ENCODE results near the gene NDC1.

DNA sequence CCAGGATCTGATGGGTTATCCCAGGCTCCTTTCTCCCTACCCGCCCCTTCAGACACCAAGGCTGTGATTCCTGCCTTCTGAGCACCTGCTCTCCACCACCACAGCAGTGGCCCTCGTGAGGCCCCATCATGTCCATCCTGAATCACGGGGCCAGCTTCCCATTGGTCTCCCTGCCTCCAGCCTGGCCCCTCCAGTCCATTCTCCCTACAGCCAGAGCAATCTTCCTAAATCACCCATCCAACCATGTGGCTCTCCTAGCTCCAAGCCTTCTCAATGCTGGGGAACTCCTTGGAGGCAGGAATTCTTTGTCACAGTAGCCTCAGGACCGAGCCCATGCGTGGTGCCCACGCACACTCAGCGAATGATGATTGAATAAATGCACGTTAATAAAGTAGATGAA, 90.3 kb downstream of the NDC1 start:
- TF ChIP-seq, protein P1, sequence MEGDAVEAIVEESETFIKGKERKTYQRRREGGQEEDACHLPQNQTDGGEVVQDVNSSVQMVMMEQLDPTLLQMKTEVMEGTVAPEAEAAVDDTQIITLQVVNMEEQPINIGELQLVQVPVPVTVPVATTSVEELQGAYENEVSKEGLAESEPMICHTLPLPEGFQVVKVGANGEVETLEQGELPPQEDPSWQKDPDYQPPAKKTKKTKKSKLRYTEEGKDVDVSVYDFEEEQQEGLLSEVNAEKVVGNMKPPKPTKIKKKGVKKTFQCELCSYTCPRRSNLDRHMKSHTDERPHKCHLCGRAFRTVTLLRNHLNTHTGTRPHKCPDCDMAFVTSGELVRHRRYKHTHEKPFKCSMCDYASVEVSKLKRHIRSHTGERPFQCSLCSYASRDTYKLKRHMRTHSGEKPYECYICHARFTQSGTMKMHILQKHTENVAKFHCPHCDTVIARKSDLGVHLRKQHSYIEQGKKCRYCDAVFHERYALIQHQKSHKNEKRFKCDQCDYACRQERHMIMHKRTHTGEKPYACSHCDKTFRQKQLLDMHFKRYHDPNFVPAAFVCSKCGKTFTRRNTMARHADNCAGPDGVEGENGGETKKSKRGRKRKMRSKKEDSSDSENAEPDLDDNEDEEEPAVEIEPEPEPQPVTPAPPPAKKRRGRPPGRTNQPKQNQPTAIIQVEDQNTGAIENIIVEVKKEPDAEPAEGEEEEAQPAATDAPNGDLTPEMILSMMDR (IDR thresholded peaks at IDR 0.05): no peak
- TF ChIP-seq POLR2AphosphoS5 (IDR thresholded peaks at IDR 0.05; ENCODE audit: insufficient read depth in 1 of 2, low read depth in 1 of 2): no peak
- TF ChIP-seq POLR2A (IDR thresholded peaks at IDR 0.05): no peak
